ENCODE data around the gene PARD3B. TPM values are rescaled to one million over a fixed set of nuclear protein-coding genes. Genes with fewer than 3 reads are reported as not detected.

Gene PARD3B
- total RNA-seq, 1 donor from 2014 or later: 29.7 TPM

- H3K27ac Mint-ChIP-seq: no peak overlapping the region
- no peak overlapping the region for H3K4me3 Mint-ChIP-seq (ENCODE audit: low read depth)
- no peak for DNase-seq (ENCODE audit: low spot score, unreplicated experiment)
- no peaks in the 10 kb centered on the region for H3K9me3 Mint-ChIP-seq (ENCODE audit: low read depth)
- no peak for TF ChIP-seq CTCF (IDR thresholded peaks at IDR 0.05; ENCODE audit: unreplicated experiment)
- H3K36me3 Mint-ChIP-seq (ENCODE audit: insufficient read depth): no peaks in the 10 kb centered on the region
- H3K4me1 Mint-ChIP-seq (ENCODE audit: low read depth): peaks cover 6% of the 10 kb centered on the region
- no peaks in the 10 kb centered on the region for H3K27me3 Mint-ChIP-seq
Measured at GRCh38 chr2:205190528-205190927, 645.3 kb downstream of the PARD3B start.

GRCh38 chr2:205193125-205193835 is 648.0 kb downstream of the PARD3B start:
- no peak for TF ChIP-seq CTCF (IDR thresholded peaks at IDR 0.05; ENCODE audit: unreplicated experiment)
- Mint-ChIP-seq H3K27ac (no peak overlapping the region), H3K4me3 (ENCODE audit: low read depth) (no peak overlapping the region), H3K4me1 (ENCODE audit: low read depth) (peaks cover 6% of the 10 kb centered on the region), H3K27me3 (no peaks in the 10 kb centered on the region), H3K36me3 (ENCODE audit: insufficient read depth) (no peaks in the 10 kb centered on the region), H3K9me3 (ENCODE audit: low read depth) (no peaks in the 10 kb centered on the region)
- DNase-seq (ENCODE audit: low spot score, unreplicated experiment): no peak

- peaks cover 6% of the 10 kb centered on the region for H3K4me1 Mint-ChIP-seq (ENCODE audit: low read depth)
- no peak for TF ChIP-seq CTCF (IDR thresholded peaks at IDR 0.05; ENCODE audit: unreplicated experiment)
- no peak overlapping the region for H3K4me3 Mint-ChIP-seq (ENCODE audit: low read depth)
- no peaks in the 10 kb centered on the region for H3K9me3 Mint-ChIP-seq (ENCODE audit: low read depth)
- H3K27ac Mint-ChIP-seq: no peak overlapping the region
- no peaks in the 10 kb centered on the region for H3K27me3 Mint-ChIP-seq
- DNase-seq (ENCODE audit: low spot score, unreplicated experiment): no peak
- no peaks in the 10 kb centered on the region for H3K36me3 Mint-ChIP-seq (ENCODE audit: insufficient read depth)
Measured at GRCh38 chr2:205193836-205194228, 648.6 kb downstream of the PARD3B start.

DNA sequence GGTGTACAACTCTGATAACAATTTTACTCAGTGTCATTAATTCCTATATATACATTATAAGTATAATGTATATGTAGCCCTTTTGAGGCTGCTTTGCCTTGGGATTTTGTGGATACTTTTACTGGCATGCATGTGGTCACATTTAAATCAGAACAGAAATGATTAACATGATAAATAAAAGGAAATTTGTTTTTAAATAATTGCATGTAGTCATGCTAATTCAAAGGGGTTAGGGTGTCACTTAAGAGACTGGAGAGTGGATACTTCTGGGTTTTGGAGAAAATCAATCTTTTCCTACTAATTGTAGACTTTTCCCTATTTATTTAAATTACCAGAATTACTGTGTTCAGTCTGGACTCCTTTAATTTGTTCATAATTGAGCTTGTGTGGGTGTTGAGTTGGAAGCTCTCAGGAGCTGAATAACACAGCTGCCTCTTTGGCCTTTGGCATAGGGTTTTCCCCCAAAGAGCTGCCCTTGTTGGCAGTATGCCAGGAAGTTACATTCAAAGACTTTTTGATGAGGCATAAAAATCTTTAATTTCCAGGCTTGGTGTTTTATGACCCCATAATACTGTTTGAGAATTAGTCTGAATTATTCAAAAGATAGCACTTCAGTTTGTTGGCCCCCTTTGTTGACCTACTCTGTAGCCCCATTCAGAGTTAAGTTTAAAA is 652.3 kb downstream of the PARD3B start:
- Mint-ChIP-seq H3K27ac (no peak overlapping the region), H3K36me3 (ENCODE audit: insufficient read depth) (no peaks in the 10 kb centered on the region), H3K27me3 (no peaks in the 10 kb centered on the region), H3K4me1 (ENCODE audit: low read depth) (peaks cover 6% of the 10 kb centered on the region), H3K9me3 (ENCODE audit: low read depth) (no peaks in the 10 kb centered on the region), H3K4me3 (ENCODE audit: low read depth) (no peak overlapping the region)
- no peak for DNase-seq (ENCODE audit: low spot score, unreplicated experiment)
- no peak for TF ChIP-seq CTCF (IDR thresholded peaks at IDR 0.05; ENCODE audit: unreplicated experiment)

DNA sequence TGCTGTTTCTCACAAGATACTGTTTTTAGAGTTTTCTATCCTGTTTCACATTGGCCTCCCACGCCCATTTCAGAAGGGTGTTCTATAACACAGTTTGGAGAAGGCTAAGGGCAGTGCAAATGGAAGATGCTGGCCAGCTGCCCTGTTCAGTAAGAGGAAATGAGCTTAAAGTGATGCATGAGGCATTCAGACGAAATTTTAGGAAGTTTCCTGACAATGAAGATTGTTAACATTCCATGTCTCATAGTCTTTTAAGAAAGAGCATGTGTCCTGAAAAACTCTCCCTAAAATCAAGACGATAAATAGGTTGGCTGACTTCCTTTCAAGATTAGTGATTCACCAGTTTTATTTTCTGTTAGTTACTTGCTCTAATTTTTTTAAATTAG is 652.9 kb downstream of the PARD3B start:
- no peak overlapping the region for H3K27ac Mint-ChIP-seq

More for the DNA sequence above, 652.9 kb downstream of the PARD3B start:
- H3K36me3 Mint-ChIP-seq (ENCODE audit: insufficient read depth): no peaks in the 10 kb centered on the region
- no peak for TF ChIP-seq CTCF (IDR thresholded peaks at IDR 0.05; ENCODE audit: unreplicated experiment)
- DNase-seq (ENCODE audit: low spot score, unreplicated experiment): no peak
- no peaks in the 10 kb centered on the region for H3K27me3 Mint-ChIP-seq
- H3K4me1 Mint-ChIP-seq (ENCODE audit: low read depth): peaks cover 3% of the 10 kb centered on the region
- no peak overlapping the region for H3K4me3 Mint-ChIP-seq (ENCODE audit: low read depth)
- H3K9me3 Mint-ChIP-seq (ENCODE audit: low read depth): no peaks in the 10 kb centered on the region

All from progenitor cell of endocrine pancreas (in vitro differentiated cells).